ENCODE measurements around the gene GATC. TPM values are rescaled to one million over a fixed set of nuclear protein-coding genes. Genes with fewer than 3 reads are reported as not detected.
A peak's percentile ranks its signal among the peaks of the same experiment; 100 is the strongest.
"Not testable (repeated sequence)": the region's sequence is repeated elsewhere in the genome, so short reads cannot be mapped to it uniquely, and the experiment has no call there.

The GATC gene
- total RNA-seq, 4 donors from 2014 or later, result 18.6 to 37.1 (median 27.3) TPM

DNA sequence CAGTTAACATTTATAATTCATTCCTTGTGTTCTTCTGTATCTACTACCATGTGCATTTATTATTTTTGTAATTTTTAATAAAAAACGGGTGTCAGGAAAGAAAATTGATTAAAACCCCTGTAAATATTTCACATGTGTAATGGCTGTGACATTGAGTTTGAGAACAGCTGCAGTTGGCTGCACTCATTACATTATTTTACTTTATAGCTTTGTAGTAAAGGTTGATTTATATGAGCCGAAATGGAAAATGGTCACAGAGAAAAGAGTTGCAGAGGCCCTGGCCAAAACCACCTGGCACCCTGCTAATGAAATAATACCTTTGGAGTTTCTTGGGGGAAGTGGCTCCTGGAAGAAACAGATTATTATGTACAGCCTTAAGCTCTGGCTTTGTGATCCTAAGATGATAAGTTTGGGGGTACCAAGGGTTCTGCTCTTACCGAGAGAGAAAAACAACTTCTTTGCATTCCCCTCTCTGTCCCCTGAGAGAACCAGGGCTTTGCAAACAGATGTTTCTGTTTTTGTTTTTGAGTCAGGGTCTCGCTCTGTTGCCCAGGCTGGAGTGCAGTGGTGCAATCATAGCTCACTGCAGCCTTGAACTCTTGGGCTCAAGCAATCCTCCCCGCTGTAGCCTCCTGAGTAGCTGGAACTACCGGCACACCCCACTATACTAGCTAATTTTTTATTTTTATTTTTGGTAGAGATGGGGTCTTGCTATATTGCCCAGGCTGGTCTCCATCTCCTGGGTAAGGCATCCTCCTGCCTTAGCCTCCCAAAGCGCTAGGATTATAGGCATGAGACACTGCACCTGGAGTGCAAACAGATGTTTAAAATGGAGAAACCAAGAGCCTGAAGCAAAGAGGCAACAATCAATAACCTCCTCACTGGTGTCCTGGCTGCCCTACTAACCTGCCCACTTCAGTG is 40.0 kb downstream of the GATC start:
- DNase-seq, result no peak
- H3K4me3 ChIP-seq, result no peak overlapping the region
- H3K27ac ChIP-seq, result no peak overlapping the region
- H3K27me3 ChIP-seq, result no peaks in the 10 kb centered on the region
- no peak for TF ChIP-seq CTCF (IDR thresholded peaks at IDR 0.05)
- no peak for TF ChIP-seq POLR2A (IDR thresholded peaks at IDR 0.05)
- no peaks in the 10 kb centered on the region for H3K4me1 ChIP-seq
- H3K9me3 ChIP-seq, result no peaks in the 10 kb centered on the region
- no peaks in the 10 kb centered on the region for H3K36me3 ChIP-seq

DNA sequence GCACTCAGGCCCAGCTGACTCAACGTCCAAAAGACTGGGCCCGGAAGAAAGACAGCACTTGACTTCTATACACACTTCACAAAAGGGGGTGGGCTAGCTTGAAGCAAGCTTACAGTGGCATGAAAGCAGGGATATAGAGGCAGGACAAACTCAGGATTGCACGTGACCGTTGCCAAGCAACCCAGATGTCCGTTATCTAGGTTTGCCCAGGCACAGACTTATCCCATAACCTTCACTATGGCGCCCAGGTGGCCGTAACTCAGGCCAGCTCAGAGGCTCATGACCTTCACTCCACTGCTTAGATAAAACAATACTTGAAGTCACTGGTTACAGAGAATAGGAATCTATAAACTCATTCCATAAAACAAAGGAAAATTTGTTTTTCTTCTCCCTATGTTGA is 41.3 kb downstream of the GATC start:
- H3K27ac ChIP-seq, H3K27me3 ChIP-seq, H3K4me1 ChIP-seq, H3K36me3 ChIP-seq, DNase-seq, H3K4me3 ChIP-seq, H3K9me3 ChIP-seq: not testable (repeated sequence)

- Histone ChIP-seq H3K9me3 (no peaks in the 10 kb centered on the region), H3K4me3 (no peak overlapping the region), H3K27ac (no peak overlapping the region), H3K27me3 (no peaks in the 10 kb centered on the region), H3K36me3 (no peaks in the 10 kb centered on the region), H3K4me1 (no peaks in the 10 kb centered on the region)
- TF ChIP-seq CTCF (IDR thresholded peaks at IDR 0.05), result no peak
- no peak for TF ChIP-seq POLR2A (IDR thresholded peaks at IDR 0.05)
- DNase-seq, result no peak
These were observed 41.9 kb downstream of the GATC start for GRCh38 chr12:120488057-120488640.

- H3K4me1 ChIP-seq, result no peaks in the 10 kb centered on the region
- peak in 1 of 3 donors; percentile 48 for DNase-seq
These were observed 42.8 kb downstream of the GATC start for GRCh38 chr12:120489018-120489417.

GRCh38 chr12:120490325-120490724 is 44.1 kb downstream of the GATC start:
- TF ChIP-seq CTCF (IDR thresholded peaks at IDR 0.05) (no peak), POLR2A (IDR thresholded peaks at IDR 0.05) (no peak)
- H3K9me3 ChIP-seq, result no peaks in the 10 kb centered on the region

More at GRCh38 chr12:120489018-120489417, 42.8 kb downstream of the GATC start:
- Histone ChIP-seq H3K27ac (no peak overlapping the region), H3K27me3 (no peaks in the 10 kb centered on the region), H3K9me3 (no peaks in the 10 kb centered on the region), H3K4me3 (no peak overlapping the region), H3K36me3 (no peaks in the 10 kb centered on the region)
- TF ChIP-seq POLR2A (IDR thresholded peaks at IDR 0.05) (no peak), CTCF (IDR thresholded peaks at IDR 0.05) (no peak)

GRCh38 chr12:120490833-120491512 is 44.7 kb downstream of the GATC start:
- Histone ChIP-seq H3K9me3 (no peaks in the 10 kb centered on the region), H3K27ac (no peak overlapping the region), H3K4me1 (peaks cover 0 to 5% (median 0%) of the 10 kb centered on the region in 4 donors), H3K27me3 (no peaks in the 10 kb centered on the region), H3K4me3 (no peak overlapping the region), H3K36me3 (no peaks in the 10 kb centered on the region)
- no peak for TF ChIP-seq POLR2A (IDR thresholded peaks at IDR 0.05)
- no peak for TF ChIP-seq CTCF (IDR thresholded peaks at IDR 0.05)
- no peak for DNase-seq

More at GRCh38 chr12:120490325-120490724, 44.1 kb downstream of the GATC start:
- Histone ChIP-seq H3K36me3 (no peaks in the 10 kb centered on the region), H3K4me3 (no peak overlapping the region), H3K4me1 (peaks cover 0 to 4% (median 0%) of the 10 kb centered on the region in 4 donors), H3K27ac (no peak overlapping the region), H3K27me3 (no peaks in the 10 kb centered on the region)
- no peak for DNase-seq

Data from Peyer's patch (tissue), 4 donors.